ENCODE data around the gene CLCN7.
"Not testable (repeated sequence)": the region's sequence is repeated elsewhere in the genome, so short reads cannot be mapped to it uniquely, and the experiment has no call there.

CLCN7 gene

GRCh38 chr16:1442697-1443096, 32.1 kb downstream of the CLCN7 start:
- H3K4me3 ChIP-seq (replicated peaks; ENCODE audit: low read depth, low read length): no peak overlapping the region
- H3K36me3 ChIP-seq (ENCODE audit: control insufficient read depth, insufficient read depth, low read length): peaks cover 3% of the 10 kb centered on the region
- no peak for TF ChIP-seq CTCF (IDR thresholded peaks at IDR 0.05; ENCODE audit: insufficient read depth, low read length, poor library complexity, severe bottlenecking)
- no peaks in the 10 kb centered on the region for H3K27me3 ChIP-seq (replicated peaks; ENCODE audit: control insufficient read depth, insufficient read depth, low read length)
- no peak for DNase-seq (ENCODE audit: extremely low read depth, insufficient read length)

GRCh38 chr16:1441391-1441829, 33.4 kb downstream of the CLCN7 start:
- no peaks in the 10 kb centered on the region for H3K27me3 ChIP-seq (replicated peaks; ENCODE audit: control insufficient read depth, insufficient read depth, low read length)
- TF ChIP-seq CTCF (IDR thresholded peaks at IDR 0.05; ENCODE audit: insufficient read depth, low read length, poor library complexity, severe bottlenecking): no peak
- no peaks in the 10 kb centered on the region; the same call in none of the 2 replicates for H3K36me3 ChIP-seq (ENCODE audit: control insufficient read depth, insufficient read depth, low read length)
- no peak overlapping the region for H3K4me3 ChIP-seq (replicated peaks; ENCODE audit: low read depth, low read length)
- DNase-seq (ENCODE audit: extremely low read depth, insufficient read length): no peak

- not testable (repeated sequence) for H3K27me3 ChIP-seq (replicated peaks; ENCODE audit: control insufficient read depth, insufficient read depth, low read length); H3K36me3 ChIP-seq (ENCODE audit: control insufficient read depth, insufficient read depth, low read length); H3K4me3 ChIP-seq (replicated peaks; ENCODE audit: low read depth, low read length); DNase-seq (ENCODE audit: extremely low read depth, insufficient read length)
Observed at GRCh38 chr16:1439699-1440074, 35.1 kb downstream of the CLCN7 start.

- no peak for TF ChIP-seq CTCF (IDR thresholded peaks at IDR 0.05; ENCODE audit: insufficient read depth, low read length, poor library complexity, severe bottlenecking)
- DNase-seq (ENCODE audit: extremely low read depth, insufficient read length): no peak
- H3K27me3 ChIP-seq (replicated peaks; ENCODE audit: control insufficient read depth, insufficient read depth, low read length): no peaks in the 10 kb centered on the region
- H3K36me3 ChIP-seq (ENCODE audit: control insufficient read depth, insufficient read depth, low read length): no peaks in the 10 kb centered on the region
- no peak overlapping the region for H3K4me3 ChIP-seq (replicated peaks; ENCODE audit: low read depth, low read length)
Observed at GRCh38 chr16:1439058-1439698, 35.6 kb downstream of the CLCN7 start.

GRCh38 chr16:1438229-1439057, 36.4 kb downstream of the CLCN7 start:
- Histone ChIP-seq H3K4me3 (replicated peaks; ENCODE audit: low read depth, low read length) (no peak overlapping the region), H3K36me3 (ENCODE audit: control insufficient read depth, insufficient read depth, low read length) (no peaks in the 10 kb centered on the region), H3K27me3 (replicated peaks; ENCODE audit: control insufficient read depth, insufficient read depth, low read length) (no peaks in the 10 kb centered on the region)
- no peak for DNase-seq (ENCODE audit: extremely low read depth, insufficient read length)
- no peak for TF ChIP-seq CTCF (IDR thresholded peaks at IDR 0.05; ENCODE audit: insufficient read depth, low read length, poor library complexity, severe bottlenecking)

- DNase-seq (ENCODE audit: extremely low read depth, insufficient read length): no peak
- Histone ChIP-seq H3K36me3 (ENCODE audit: control insufficient read depth, insufficient read depth, low read length) (no peaks in the 10 kb centered on the region), H3K27me3 (replicated peaks; ENCODE audit: control insufficient read depth, insufficient read depth, low read length) (no peaks in the 10 kb centered on the region; the same call in 1 of the 2 replicates), H3K4me3 (replicated peaks; ENCODE audit: low read depth, low read length) (no peak overlapping the region)
- TF ChIP-seq CTCF (IDR thresholded peaks at IDR 0.05; ENCODE audit: insufficient read depth, low read length, poor library complexity, severe bottlenecking): no peak
Observed at GRCh38 chr16:1437606-1438005, 37.2 kb downstream of the CLCN7 start.
